ENCODE data around the gene PDLIM5.

PDLIM5 gene

GRCh38 chr4:94665500-94666404 lies 214.0 kb downstream of the PDLIM5 start:
- DNase-seq: peak; percentile 32 to 82

- DNase-seq: no peak
Observed at GRCh38 chr4:94668724-94669123, 217.0 kb downstream of the PDLIM5 start.

GRCh38 chr4:94669672-94670664 lies 218.2 kb downstream of the PDLIM5 start:
- DNase-seq: no peak

- DNase-seq: no peak
Observed at GRCh38 chr4:94671113-94671512, 219.4 kb downstream of the PDLIM5 start.

- no peak for DNase-seq
Observed at GRCh38 chr4:94673961-94674360, 222.2 kb downstream of the PDLIM5 start.

- DNase-seq: no peak
Observed at GRCh38 chr4:94676970-94677369, 225.2 kb downstream of the PDLIM5 start.

- no peak for DNase-seq
Observed at GRCh38 chr4:94678896-94679295, 227.2 kb downstream of the PDLIM5 start.

- no peak for DNase-seq
Observed at GRCh38 chr4:94680176-94680862, 228.6 kb downstream of the PDLIM5 start.

- no peak for DNase-seq
Observed at GRCh38 chr4:94686086-94686485, 234.3 kb downstream of the PDLIM5 start.

GRCh38 chr4:94689155-94689860 lies 237.6 kb downstream of the PDLIM5 start:
- DNase-seq: no peak

GRCh38 chr4:94690851-94691254 lies 239.1 kb downstream of the PDLIM5 start:
- DNase-seq: no peak

GRCh38 chr4:94691552-94691951 lies 239.8 kb downstream of the PDLIM5 start:
- no peak for DNase-seq

- DNase-seq: no peak
Observed at GRCh38 chr4:94695384-94695783, 243.6 kb downstream of the PDLIM5 start.

- DNase-seq: no peak
Observed at GRCh38 chr4:94698187-94698586, 246.4 kb downstream of the PDLIM5 start.

GRCh38 chr4:94700298-94700697 lies 248.6 kb downstream of the PDLIM5 start:
- DNase-seq: no peak

- no peak for DNase-seq
Observed at GRCh38 chr4:94701631-94702300, 250.0 kb downstream of the PDLIM5 start.

GRCh38 chr4:94711635-94712034 lies 259.9 kb downstream of the PDLIM5 start:
- no peak for DNase-seq

- no peak for DNase-seq
Observed at GRCh38 chr4:94714365-94715160, 262.8 kb downstream of the PDLIM5 start.

GRCh38 chr4:94715726-94716125 lies 264.0 kb downstream of the PDLIM5 start:
- DNase-seq: no peak

All from NCI-H2081 (cell line).